IMR-90 (cell line): ENCODE measurements around the gene SH2D4B.

Experiments used
- CEBPB ChIP-seq: IDR thresholded peaks from 2 replicates; pipeline ENCODE4 v1.6.1; 2012; ENCODE audit warnings: low read depth, low read length, improper control_type of control experiment
- FOS ChIP-seq: fragments of 150-350 bp; IDR thresholded peaks from 2 replicates; pipeline ENCODE4 v1.6.1; 2016; ENCODE audit warnings: low read depth, low read length
- MAFK ChIP-seq: IDR thresholded peaks from 2 replicates; pipeline ENCODE4 v1.6.1; 2012; ENCODE audit warnings: low read depth, low read length, improper control_type of control experiment
- MAZ ChIP-seq: IDR thresholded peaks from 2 replicates; pipeline ENCODE4 v1.6.1; 2012; ENCODE audit warnings: low read depth, mild to moderate bottlenecking, low read length, improper control_type of control experiment, moderate library complexity, borderline replicate concordance
- MXI1 ChIP-seq: IDR thresholded peaks from 2 replicates; pipeline ENCODE4 v1.6.1; 2012; ENCODE audit warnings: low read depth, mild to moderate bottlenecking, low read length, moderate library complexity, borderline replicate concordance
- POLR2A ChIP-seq: IDR thresholded peaks from 2 replicates; pipeline ENCODE4 v1.6.1; 2012; ENCODE audit warnings: mild to moderate bottlenecking, low read depth, low read length
- RAD21 ChIP-seq: IDR thresholded peaks from 2 replicates; pipeline ENCODE4 v1.6.1; 2012; ENCODE audit warnings: low read length, improper control_type of control experiment
- RCOR1 ChIP-seq: IDR thresholded peaks from 2 replicates; pipeline ENCODE4 v1.6.1; 2012; ENCODE audit warnings: mild to moderate bottlenecking, low read length, improper control_type of control experiment; ENCODE audit not compliant: insufficient replicate concordance
- RFX5 ChIP-seq: IDR thresholded peaks from 2 replicates; pipeline ENCODE4 v1.8.0; 2012; ENCODE audit warnings: low read depth, mild to moderate bottlenecking, low read length, moderate library complexity
- USF2 ChIP-seq: fragments of 150-350 bp; IDR thresholded peaks from 2 replicates; pipeline ENCODE4 v1.6.1; 2017; ENCODE audit warnings: mild to moderate bottlenecking, antibody characterized with exemption, low read length, low read depth
- TF ChIP-seq, protein P1 (sequence below): conservative IDR thresholded peaks from 2 replicates; pipeline ENCODE4 v1.5.1; 2012; ENCODE audit warnings: mild to moderate bottlenecking, low read depth, low read length, improper control_type of control experiment
- TF ChIP-seq, protein P2 (sequence below): fragments of 150-350 bp; IDR thresholded peaks from 2 replicates; pipeline ENCODE4 v1.6.1; 2016; ENCODE audit warnings: low read depth, mild to moderate bottlenecking, low read length, moderate library complexity, borderline replicate concordance

DNA sequence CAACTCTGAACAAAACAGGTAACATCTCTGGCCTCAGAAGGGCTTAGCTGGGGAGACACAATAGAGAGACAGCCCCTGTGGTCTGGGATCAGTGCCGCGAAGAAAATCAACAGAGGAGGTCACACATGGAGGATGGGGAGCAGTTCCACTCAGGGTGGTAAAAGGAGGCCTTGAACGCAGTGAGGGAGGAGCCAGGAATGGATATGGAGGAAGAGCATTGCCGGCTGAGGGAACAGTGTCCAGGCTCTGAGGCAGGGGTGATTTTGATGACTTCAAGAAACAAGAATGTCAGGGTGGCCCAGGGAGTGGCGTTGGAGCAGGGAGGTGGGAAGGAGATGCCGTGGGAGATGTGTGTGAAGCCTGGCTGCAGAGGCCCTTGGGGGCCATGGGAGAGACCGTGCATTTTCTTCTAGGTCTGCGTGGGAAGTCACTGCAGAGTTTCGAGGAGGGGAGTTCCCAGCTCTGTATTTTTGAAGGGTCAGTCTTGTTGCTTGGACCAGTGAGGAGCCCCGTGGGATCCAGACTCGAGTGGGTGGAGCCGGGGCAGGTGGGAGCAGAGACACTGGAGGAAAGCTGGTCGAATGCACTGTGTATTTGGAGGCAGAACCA lies 35.7 kb upstream of the SH2D4B start:
- no peak for TF ChIP-seq USF2
- no peak for TF ChIP-seq POLR2A
- TF ChIP-seq, protein P1, sequence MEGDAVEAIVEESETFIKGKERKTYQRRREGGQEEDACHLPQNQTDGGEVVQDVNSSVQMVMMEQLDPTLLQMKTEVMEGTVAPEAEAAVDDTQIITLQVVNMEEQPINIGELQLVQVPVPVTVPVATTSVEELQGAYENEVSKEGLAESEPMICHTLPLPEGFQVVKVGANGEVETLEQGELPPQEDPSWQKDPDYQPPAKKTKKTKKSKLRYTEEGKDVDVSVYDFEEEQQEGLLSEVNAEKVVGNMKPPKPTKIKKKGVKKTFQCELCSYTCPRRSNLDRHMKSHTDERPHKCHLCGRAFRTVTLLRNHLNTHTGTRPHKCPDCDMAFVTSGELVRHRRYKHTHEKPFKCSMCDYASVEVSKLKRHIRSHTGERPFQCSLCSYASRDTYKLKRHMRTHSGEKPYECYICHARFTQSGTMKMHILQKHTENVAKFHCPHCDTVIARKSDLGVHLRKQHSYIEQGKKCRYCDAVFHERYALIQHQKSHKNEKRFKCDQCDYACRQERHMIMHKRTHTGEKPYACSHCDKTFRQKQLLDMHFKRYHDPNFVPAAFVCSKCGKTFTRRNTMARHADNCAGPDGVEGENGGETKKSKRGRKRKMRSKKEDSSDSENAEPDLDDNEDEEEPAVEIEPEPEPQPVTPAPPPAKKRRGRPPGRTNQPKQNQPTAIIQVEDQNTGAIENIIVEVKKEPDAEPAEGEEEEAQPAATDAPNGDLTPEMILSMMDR, result no peak
- TF ChIP-seq MAFK, result no peak
- TF ChIP-seq, protein P2, sequence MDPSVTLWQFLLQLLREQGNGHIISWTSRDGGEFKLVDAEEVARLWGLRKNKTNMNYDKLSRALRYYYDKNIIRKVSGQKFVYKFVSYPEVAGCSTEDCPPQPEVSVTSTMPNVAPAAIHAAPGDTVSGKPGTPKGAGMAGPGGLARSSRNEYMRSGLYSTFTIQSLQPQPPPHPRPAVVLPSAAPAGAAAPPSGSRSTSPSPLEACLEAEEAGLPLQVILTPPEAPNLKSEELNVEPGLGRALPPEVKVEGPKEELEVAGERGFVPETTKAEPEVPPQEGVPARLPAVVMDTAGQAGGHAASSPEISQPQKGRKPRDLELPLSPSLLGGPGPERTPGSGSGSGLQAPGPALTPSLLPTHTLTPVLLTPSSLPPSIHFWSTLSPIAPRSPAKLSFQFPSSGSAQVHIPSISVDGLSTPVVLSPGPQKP, result no peak
- TF ChIP-seq RCOR1, result no peak
- TF ChIP-seq MXI1, result no peak
- TF ChIP-seq RFX5, result no peak
- TF ChIP-seq RAD21, result no peak
- no peak for TF ChIP-seq MAZ
- TF ChIP-seq FOS, result no peak
- no peak for TF ChIP-seq CEBPB
